ENCODE results near the gene SPATS2. TPM values are rescaled to one million over a fixed set of nuclear protein-coding genes. Genes with fewer than 3 reads are reported as not detected.

Gene SPATS2
- total and polyA plus RNA-seq, 3 donors from 2014 or later: 47.1 to 67.5 (median 65.0) TPM

DNA sequence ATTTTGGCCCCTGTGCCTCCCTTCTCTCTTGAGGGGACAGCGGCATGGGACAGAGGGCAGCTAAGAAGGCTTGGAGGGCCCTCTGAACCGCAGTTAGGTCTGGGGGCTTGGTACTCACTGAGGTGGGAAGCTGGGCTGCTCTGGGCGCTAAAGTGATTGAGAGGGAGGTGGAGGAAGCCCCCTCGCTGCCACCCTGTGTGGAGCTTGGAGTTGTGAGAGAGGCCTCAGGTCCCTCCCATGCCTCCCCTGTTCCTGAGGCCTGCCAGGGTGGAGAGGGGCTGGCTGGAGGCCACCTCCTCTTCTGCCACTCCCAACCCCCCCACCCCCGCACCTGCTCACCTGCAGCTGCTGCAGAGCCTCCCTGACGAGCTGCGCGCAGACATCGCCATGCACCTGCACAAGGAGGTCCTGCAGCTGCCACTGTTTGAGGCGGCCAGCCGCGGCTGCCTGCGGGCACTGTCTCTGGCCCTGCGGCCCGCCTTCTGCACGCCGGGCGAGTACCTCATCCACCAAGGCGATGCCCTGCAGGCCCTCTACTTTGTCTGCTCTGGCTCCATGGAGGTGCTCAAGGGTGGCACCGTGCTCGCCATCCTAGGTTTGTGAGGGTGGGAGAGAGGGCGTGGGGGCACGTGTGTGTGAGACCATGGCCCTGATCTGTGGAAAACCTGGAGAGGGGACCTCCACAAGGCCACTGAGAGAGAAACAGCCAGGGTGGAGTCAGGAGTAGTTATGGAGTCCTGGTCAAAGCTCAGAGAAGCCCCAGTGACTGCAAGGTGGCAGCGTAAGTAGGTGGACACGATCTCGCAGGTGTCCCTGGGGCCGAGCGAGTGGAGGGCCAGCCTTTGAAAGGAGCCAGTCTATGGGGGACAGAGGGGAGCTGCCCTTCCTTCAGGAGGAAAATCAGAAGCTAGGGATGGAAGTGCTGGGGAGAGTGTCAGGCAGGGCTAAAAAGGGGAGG, 182.8 kb downstream of the SPATS2 start:
- Histone ChIP-seq H3K27ac (no peak overlapping the region), H3K4me3 (no peak overlapping the region), H3K36me3 (ENCODE audit: low read depth, missing control alignments) (no peaks in the 10 kb centered on the region), H3K27me3 (no peaks in the 10 kb centered on the region), H3K4me1 (peaks cover 4% of the 10 kb centered on the region), H3K9me3 (no peaks in the 10 kb centered on the region)
- WGBS, 2 donors: 88 to 94% methylated on average over 9 to 28 of the region's 28 CpGs
- TF ChIP-seq, protein P1, sequence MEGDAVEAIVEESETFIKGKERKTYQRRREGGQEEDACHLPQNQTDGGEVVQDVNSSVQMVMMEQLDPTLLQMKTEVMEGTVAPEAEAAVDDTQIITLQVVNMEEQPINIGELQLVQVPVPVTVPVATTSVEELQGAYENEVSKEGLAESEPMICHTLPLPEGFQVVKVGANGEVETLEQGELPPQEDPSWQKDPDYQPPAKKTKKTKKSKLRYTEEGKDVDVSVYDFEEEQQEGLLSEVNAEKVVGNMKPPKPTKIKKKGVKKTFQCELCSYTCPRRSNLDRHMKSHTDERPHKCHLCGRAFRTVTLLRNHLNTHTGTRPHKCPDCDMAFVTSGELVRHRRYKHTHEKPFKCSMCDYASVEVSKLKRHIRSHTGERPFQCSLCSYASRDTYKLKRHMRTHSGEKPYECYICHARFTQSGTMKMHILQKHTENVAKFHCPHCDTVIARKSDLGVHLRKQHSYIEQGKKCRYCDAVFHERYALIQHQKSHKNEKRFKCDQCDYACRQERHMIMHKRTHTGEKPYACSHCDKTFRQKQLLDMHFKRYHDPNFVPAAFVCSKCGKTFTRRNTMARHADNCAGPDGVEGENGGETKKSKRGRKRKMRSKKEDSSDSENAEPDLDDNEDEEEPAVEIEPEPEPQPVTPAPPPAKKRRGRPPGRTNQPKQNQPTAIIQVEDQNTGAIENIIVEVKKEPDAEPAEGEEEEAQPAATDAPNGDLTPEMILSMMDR (IDR thresholded peaks at IDR 0.05): no peak
- intact Hi-C loops (cut with DNase I; ENCODE audit: low total_unique reads): no loop called here
- DNase-seq: no peak

DNA sequence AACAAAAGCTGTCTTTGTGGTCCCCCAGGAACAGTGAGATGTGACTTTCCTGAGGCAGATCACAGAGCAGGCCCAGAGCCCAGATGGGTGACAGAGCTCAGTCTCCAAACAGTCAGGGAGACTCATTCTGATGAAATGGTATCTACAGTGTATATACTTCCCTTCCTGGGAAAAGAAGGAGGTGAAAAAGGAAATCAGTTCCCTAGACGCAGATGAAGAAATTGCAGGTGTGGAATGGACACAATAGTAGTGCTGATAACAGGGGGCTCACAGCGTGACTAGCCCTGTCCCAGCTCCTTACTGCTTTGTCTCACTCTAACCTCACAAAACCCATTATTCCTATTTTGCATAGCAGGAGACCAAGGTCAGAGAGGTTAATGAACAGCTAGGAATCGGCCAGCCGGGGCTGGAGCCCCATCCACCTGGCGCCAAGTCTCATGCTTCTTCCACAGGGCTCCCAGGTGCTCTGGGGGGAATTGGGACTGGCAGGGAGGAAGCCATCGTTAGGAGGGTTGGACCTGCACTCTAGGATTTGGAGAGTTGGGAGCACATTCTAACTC, 183.5 kb downstream of the SPATS2 start:
- intact Hi-C loops (cut with DNase I; ENCODE audit: low total_unique reads): no loop called here
- DNase-seq: no peak
- Histone ChIP-seq H3K27me3 (no peaks in the 10 kb centered on the region), H3K36me3 (ENCODE audit: low read depth, missing control alignments) (no peaks in the 10 kb centered on the region), H3K4me1 (peaks cover 4% of the 10 kb centered on the region), H3K4me3 (no peak overlapping the region), H3K9me3 (no peaks in the 10 kb centered on the region), H3K27ac (no peak overlapping the region)
- 86 to 88% methylated on average over 6 of the region's 6 CpGs for WGBS, 2 donors
- TF ChIP-seq, protein P1 (IDR thresholded peaks at IDR 0.05): no peak
- TF ChIP-seq POLR2A (IDR thresholded peaks at IDR 0.05): no peak

- no peak for DNase-seq
- intact Hi-C loops (cut with DNase I; ENCODE audit: low total_unique reads): no loop called here
- H3K27me3 ChIP-seq: no peaks in the 10 kb centered on the region
- no peaks in the 10 kb centered on the region for H3K9me3 ChIP-seq
- no peak overlapping the region for H3K4me3 ChIP-seq
- no peaks in the 10 kb centered on the region for H3K36me3 ChIP-seq (ENCODE audit: low read depth, missing control alignments)
- WGBS, 2 donors: 82 to 89% methylated on average over 7 of the region's 7 CpGs
- no peak for TF ChIP-seq POLR2A (IDR thresholded peaks at IDR 0.05)
- TF ChIP-seq, protein P1 (IDR thresholded peaks at IDR 0.05): no peak
- H3K4me1 ChIP-seq: peaks cover 4% of the 10 kb centered on the region
- no peak overlapping the region for H3K27ac ChIP-seq
Observed at GRCh38 chr12:49552014-49552413, 184.8 kb downstream of the SPATS2 start.

DNA sequence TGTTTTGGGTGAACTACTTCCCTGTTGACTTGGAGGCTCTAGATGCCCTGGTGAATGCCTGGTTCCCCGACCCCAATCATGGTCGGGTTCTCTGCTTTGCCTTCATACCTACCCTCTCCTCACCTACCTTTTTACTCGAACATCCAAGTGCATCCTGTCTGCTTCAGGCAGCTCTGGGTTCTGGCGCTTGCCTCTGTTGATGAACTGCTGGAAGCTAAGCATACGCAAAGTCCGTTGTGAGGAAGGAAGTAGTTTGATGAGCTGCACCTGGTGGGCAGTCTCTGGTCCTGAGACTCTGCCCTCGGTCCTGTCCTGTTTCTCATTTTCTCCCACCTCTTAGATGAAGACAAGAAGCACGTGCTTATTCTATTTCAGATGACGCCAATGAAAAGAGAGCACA, 185.2 kb downstream of the SPATS2 start:
- peaks cover 4% of the 10 kb centered on the region for H3K4me1 ChIP-seq
- no peak overlapping the region for H3K27ac ChIP-seq
- 69 to 75% methylated on average over 9 of the region's 9 CpGs for WGBS, 2 donors

More for the DNA sequence above, 185.2 kb downstream of the SPATS2 start:
- no peaks in the 10 kb centered on the region for H3K9me3 ChIP-seq
- H3K4me3 ChIP-seq: no peak overlapping the region
- TF ChIP-seq, protein P1 (IDR thresholded peaks at IDR 0.05): no peak
- TF ChIP-seq POLR2A (IDR thresholded peaks at IDR 0.05): no peak
- intact Hi-C loops (cut with DNase I; ENCODE audit: low total_unique reads): no loop called here
- no peak for DNase-seq
- no peaks in the 10 kb centered on the region for H3K36me3 ChIP-seq (ENCODE audit: low read depth, missing control alignments)
- H3K27me3 ChIP-seq: no peaks in the 10 kb centered on the region

Measured in testis (tissue), 3 donors.